Measurements from ENCODE around the gene ZCCHC14. TPM values are rescaled to one million over a fixed set of nuclear protein-coding genes. Genes with fewer than 3 reads are reported as not detected.

ZCCHC14 gene
- total and polyA plus RNA-seq, 2 of the 8 experiments (the other 6 are each of a cell fraction or from before 2014, with no cell fraction given), result 8.2 to 28.2 TPM

- Histone ChIP-seq H3K79me1 (ENCODE audit: low read depth, low read length) (no peaks in the 10 kb centered on the region; the same call in 1 of the 2 replicates), H3K9me3 (ENCODE audit: insufficient read depth in 2 of 2, low read depth in 1 of 2, low read length in 1 of 2) (peaks cover 3% of the 10 kb centered on the region in 2 experiments; a peak in 3 of 4 replicates), H3K23ac (ENCODE audit: insufficient read length) (no peak overlapping the region), H4K20me1 (replicated peaks in 1 of 2; ENCODE audit: control insufficient read depth in 1 of 2, insufficient read depth in 2 of 2, low read length in 2 of 2) (peaks cover 0 to 4% of the 10 kb centered on the region in 2 experiments), H2AK5ac (ENCODE audit: low read depth, low read length) (no peak overlapping the region), H4K5ac (ENCODE audit: insufficient read length, low read depth, low read length) (no peak overlapping the region), H2BK20ac (ENCODE audit: low read length) (no peak overlapping the region), H3K4me1 (replicated peaks in 1 of 4; ENCODE audit: control insufficient read depth in 3 of 4, insufficient read depth in 4 of 4, low read length in 3 of 4) (no peaks in the 10 kb centered on the region), H3K27me3 (replicated peaks in 1 of 4; ENCODE audit: control insufficient read depth in 3 of 4, extremely low read depth in 1 of 4, insufficient read depth in 3 of 4, low read length in 3 of 4) (no peaks in the 10 kb centered on the region), H3K4me2 (ENCODE audit: insufficient read depth in 1 of 2, low read depth in 2 of 2, low read length in 2 of 2) (no peak overlapping the region), H4K91ac (replicated peaks; ENCODE audit: insufficient read length, low read length) (no peak overlapping the region), H4K8ac (ENCODE audit: extremely low read depth, insufficient read depth, low read length) (no peak overlapping the region), H2BK12ac (ENCODE audit: low read depth, low read length) (no peak overlapping the region), H3K79me2 (ENCODE audit: control insufficient read depth in 1 of 2, insufficient read depth in 2 of 2, low read length in 2 of 2) (no peaks in the 10 kb centered on the region; a peak in 1 of 4 replicates), H3K14ac (ENCODE audit: insufficient read length) (no peak overlapping the region), H2BK5ac (ENCODE audit: low read depth, low read length) (no peak overlapping the region), H3K4ac (replicated peaks; ENCODE audit: insufficient read length, low read depth, low read length) (no peak overlapping the region), H3K27ac (ENCODE audit: low read depth, low read length) (no peak overlapping the region), H3K18ac (ENCODE audit: extremely low read depth, low read length) (no peak overlapping the region), H3K4me3 (ENCODE audit: extremely low read depth in 1 of 4, insufficient read depth in 2 of 4, low read depth in 3 of 4, low read length in 4 of 4) (no peak overlapping the region), H2AFZ (ENCODE audit: low read length) (no peak overlapping the region), H3K23me2 (ENCODE audit: low read depth, low read length) (no peaks in the 10 kb centered on the region), H3K9ac (replicated peaks in 1 of 4; ENCODE audit: extremely low read depth in 1 of 4, low read depth in 3 of 4, low read length in 3 of 4) (no peak overlapping the region), H2BK15ac (ENCODE audit: low read length) (no peak overlapping the region), H2BK120ac (replicated peaks; ENCODE audit: low read depth, low read length) (no peak overlapping the region), H3K56ac (replicated peaks; ENCODE audit: insufficient read length, low read depth, low read length) (no peak overlapping the region), H3K36me3 (ENCODE audit: control insufficient read depth in 2 of 4, insufficient read depth in 4 of 4, low read length in 3 of 4) (peaks cover 0 to 17% (median 8%) of the 10 kb centered on the region in 4 experiments; a peak in 4 of 8 replicates)
- 91% methylated on average over 12 of the region's 12 CpGs; no CpG with 5 or more reads in 1 of the 2 experiments for WGBS, 2 experiments (ENCODE audit: extremely low coverage in 1 of 2, insufficient coverage in 1 of 2, insufficient read length in 1 of 2, insufficient replicate concordance in 2 of 2, low coverage in 1 of 2, low lambda C conversion rate in 2 of 2, missing lambda C conversion rate in 1 of 2)
- CTCF ChIA-PET (ENCODE audit: partially characterized antibody), result interaction anchor here (0.7 to 2.0 kb wide), 2 partner anchors 15 to 22 kb away, joined by 3 to 6 read pairs; no protein-coding TSS in a partner anchor
- DNase-seq (ENCODE audit: low read depth in 1 of 2, low spot score in 2 of 2), result no peak
- no peak for FAIRE-seq
- POLR2A ChIA-PET (ENCODE audit: partially characterized antibody), result no interaction called here
- no peak for TF ChIP-seq EZH2 (IDR thresholded peaks at IDR 0.05; ENCODE audit: low read depth, low read length, severe bottlenecking)
- TF ChIP-seq TAF7 (optimal IDR thresholded peaks at IDR 0.05; ENCODE audit: borderline replicate concordance, low read depth, low read length), result no peak
- TF ChIP-seq YY1 (IDR thresholded peaks at IDR 0.05; ENCODE audit: low read depth, low read length), result no peak
- no peak for TF ChIP-seq MAFK (IDR thresholded peaks at IDR 0.05; ENCODE audit: low read depth, low read length)
- TF ChIP-seq ATF3 (IDR thresholded peaks at IDR 0.05; ENCODE audit: insufficient read depth, low read depth, low read length), result no peak
- no peak for TF ChIP-seq ASH2L (IDR thresholded peaks at IDR 0.05; ENCODE audit: low read length)
- no peak for TF ChIP-seq SRF (IDR thresholded peaks at IDR 0.05; ENCODE audit: low read depth, low read length)
- TF ChIP-seq EP300 (IDR thresholded peaks at IDR 0.05; ENCODE audit: borderline replicate concordance in 1 of 2, low read depth in 2 of 2, low read length in 2 of 2), result no peak
- no peak for TF ChIP-seq KDM4A (IDR thresholded peaks at IDR 0.05; ENCODE audit: low read depth, low read length, severe bottlenecking)
- TF ChIP-seq RNF2 (IDR thresholded peaks at IDR 0.05; ENCODE audit: borderline replicate concordance, low read depth, low read length, missing control alignments, poor library complexity, severe bottlenecking), result no peak
- no peak for TF ChIP-seq CBX5 (IDR thresholded peaks at IDR 0.05; ENCODE audit: low read depth, low read length)
These were observed 50.8 kb downstream of the ZCCHC14 start for GRCh38 chr16:87441886-87442580.
